Measurements from ENCODE around the gene ZNF296.

ZNF296 gene

DNA sequence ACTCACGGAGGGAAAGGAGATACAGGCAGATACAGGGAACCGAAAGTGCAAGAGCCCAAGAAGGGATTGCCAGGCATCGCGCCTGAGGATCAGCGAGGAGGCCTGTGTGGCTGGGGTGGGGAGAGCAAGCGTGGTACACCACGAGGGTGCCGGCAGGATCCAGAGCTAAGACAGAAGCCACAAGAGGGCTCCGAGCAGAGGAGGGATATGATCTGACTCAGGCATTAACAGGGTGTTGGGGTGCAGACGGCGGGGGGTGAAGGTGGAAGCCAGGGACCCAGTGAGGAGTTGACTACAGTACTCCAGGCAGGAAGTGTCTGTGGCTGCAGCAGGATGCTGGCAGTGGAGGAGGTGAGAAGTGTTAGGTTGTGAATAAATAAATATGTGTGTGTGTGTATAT is 11.3 kb upstream of the ZNF296 start:
- in situ Hi-C loops (cut with MboI; ENCODE audit: low sequenced_read_pairs), result no loop called here

- in situ Hi-C loops (cut with MboI; ENCODE audit: low sequenced_read_pairs), result no loop called here
Observed at GRCh38 chr19:45086480-45086879, 10.2 kb upstream of the ZNF296 start.

- in situ Hi-C loops (cut with MboI; ENCODE audit: low sequenced_read_pairs), result no loop called here
Observed at GRCh38 chr19:45082170-45082569, 5.9 kb upstream of the ZNF296 start.

DNA sequence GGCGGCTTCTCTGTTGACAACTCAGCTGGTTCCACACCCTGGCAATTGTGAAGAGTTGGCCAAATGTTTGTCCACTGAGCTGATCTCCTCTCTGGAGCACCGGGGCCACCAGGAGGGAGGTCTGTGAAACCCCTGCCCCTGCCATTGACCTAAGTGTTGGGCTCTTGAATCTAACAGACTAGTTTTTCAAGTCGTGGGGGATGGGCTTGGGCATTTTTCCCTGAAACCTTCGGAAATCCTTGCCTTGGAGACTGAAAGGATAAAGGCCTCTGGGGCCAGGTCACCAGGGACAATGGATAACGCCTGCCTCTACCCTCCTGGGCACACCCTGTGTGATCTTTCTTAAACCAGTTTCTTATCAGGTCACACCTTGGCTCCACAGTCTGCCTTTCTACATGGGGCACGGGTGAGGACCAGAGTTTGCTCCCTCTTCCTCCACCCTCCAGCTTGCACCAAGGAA is 3.7 kb upstream of the ZNF296 start:
- in situ Hi-C loops (cut with MboI; ENCODE audit: low sequenced_read_pairs), result no loop called here

DNA sequence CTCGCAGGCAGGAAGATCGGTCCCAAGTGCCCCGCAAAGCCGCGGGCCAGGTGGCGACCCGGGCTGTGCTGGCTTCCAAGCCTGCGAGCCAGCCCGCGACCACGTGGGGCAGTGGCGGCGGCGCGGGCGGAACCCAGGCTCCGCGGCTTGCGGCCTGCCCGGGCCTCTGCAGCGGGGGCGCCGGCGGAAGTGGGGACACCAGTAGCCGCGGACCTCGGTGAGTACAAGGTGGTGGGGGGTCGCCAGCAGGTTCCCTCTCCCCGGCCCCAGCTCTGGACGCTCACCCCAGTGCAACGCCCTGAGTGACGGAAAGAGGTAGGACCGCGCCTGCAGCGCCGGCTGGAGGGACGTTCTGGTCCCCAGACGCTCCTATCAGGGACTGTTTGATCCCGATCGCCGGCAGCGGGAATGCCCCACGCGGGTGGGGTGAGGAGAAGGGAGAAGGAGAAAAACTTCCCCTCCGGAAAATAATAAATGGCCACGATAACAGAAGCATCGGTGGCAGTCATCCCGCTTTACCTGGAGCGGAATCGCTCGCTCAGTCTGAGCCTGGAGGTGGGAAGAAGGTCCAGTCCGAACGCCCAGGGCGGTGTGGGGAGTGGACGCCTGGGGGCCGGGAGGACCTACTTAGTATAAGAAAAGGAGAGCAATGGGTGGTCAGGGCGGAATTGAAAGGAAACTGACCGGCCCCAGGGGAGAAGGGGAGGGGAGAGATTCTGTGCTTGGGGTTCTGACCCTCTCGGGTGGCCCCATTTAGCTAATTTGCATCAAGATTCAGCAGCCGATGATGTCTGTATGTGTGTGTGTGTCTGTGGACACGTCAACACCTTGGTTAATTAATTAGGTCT is 3.0 kb upstream of the ZNF296 start, which contains the start of gene GEMIN7:
GEMIN7 (plus strand) TSS at position 198 of the 848 bp plus-strand sequence. CDS start 10,855 bp downstream, outside the sequence.
- in situ Hi-C loops (cut with MboI; ENCODE audit: low sequenced_read_pairs), result no loop called here

DNA sequence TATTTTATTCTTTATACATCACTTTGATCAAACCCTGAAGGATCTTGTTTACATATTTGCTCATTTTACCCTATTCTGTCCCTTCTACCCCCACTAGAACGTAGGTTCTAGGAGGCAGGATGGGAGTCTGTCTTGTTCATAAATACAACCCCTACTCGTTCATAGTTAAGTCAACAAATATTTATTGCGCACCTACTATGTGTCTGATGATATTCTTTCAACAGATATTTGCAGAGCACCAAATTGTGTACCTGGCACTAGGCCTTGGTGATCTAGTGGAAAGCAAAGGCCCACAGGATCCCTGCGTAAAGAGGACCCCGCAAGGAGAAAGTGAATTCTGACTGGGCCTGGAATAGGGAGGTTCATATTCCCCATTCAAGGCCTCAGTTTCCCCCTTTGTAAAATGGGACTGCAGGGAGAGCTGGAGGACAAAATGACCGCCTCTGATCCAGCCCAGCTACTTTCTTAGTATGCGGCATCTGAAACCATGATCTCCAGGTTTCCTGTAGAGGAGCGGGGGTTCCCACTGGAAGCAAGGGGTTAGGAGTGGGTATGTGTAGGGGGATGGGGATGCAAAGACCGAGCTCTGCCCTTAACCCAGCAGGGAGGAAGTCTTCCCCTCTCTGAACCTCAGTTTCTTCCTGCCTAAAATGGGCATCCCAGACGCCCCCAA is 2.2 kb upstream of the ZNF296 start:
- in situ Hi-C loops (cut with MboI; ENCODE audit: low sequenced_read_pairs), result no loop called here

GRCh38 chr19:45076851-45077730 is 813 bp upstream of the ZNF296 start:
- in situ Hi-C loops (cut with MboI; ENCODE audit: low sequenced_read_pairs), result no loop called here

GRCh38 chr19:45075301-45076028 is 813 bp downstream of the ZNF296 start:
- in situ Hi-C loops (cut with MboI; ENCODE audit: low sequenced_read_pairs), result no loop called here

- in situ Hi-C loops (cut with MboI; ENCODE audit: low sequenced_read_pairs), result no loop called here
Observed at GRCh38 chr19:45074744-45075300, 1.5 kb downstream of the ZNF296 start.

DNA sequence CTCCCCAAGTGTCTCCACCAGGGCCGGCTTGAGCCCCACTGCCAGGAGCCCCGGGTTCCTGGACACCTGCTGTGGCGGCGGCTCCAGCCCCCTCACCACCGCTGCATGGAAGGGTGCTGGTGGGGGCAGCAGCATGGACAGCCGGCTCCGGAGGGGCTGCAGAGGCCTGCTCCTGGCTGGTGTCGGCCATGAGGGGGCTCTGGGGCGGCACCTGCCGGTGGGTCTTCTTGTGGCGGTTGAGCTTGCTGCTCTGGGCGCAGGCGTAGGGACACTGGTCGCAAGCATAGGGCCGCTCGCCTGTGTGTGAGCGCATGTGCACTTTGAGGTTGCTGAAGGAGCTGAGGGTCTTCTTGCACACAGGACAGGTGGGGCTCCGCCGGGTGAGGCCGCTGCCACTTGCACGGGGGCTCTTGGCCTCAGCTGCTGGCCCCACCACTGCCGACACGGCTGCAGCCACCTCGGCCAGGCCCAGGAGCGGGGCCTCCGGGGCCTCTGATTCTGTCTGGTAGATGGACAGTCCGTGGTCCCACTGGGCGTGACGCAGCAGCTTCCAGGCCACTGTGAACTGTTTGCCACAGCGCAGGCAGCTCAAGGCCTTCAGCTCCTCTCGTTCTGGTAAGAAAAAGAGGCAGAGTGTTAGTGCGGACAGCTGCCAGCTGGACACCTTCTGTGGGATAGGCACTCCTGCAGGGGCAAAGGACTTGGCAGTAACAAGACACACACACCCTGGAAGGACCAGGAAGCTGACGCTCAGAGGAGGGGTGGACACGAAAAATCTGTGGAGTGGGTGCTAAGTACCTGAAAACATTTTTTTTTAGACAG is 4.1 kb downstream of the ZNF296 start:
- in situ Hi-C loops (cut with MboI; ENCODE audit: low sequenced_read_pairs), result no loop called here

- in situ Hi-C loops (cut with MboI; ENCODE audit: low sequenced_read_pairs), result no loop called here
Observed at GRCh38 chr19:45071545-45071938, 4.7 kb downstream of the ZNF296 start.

DNA sequence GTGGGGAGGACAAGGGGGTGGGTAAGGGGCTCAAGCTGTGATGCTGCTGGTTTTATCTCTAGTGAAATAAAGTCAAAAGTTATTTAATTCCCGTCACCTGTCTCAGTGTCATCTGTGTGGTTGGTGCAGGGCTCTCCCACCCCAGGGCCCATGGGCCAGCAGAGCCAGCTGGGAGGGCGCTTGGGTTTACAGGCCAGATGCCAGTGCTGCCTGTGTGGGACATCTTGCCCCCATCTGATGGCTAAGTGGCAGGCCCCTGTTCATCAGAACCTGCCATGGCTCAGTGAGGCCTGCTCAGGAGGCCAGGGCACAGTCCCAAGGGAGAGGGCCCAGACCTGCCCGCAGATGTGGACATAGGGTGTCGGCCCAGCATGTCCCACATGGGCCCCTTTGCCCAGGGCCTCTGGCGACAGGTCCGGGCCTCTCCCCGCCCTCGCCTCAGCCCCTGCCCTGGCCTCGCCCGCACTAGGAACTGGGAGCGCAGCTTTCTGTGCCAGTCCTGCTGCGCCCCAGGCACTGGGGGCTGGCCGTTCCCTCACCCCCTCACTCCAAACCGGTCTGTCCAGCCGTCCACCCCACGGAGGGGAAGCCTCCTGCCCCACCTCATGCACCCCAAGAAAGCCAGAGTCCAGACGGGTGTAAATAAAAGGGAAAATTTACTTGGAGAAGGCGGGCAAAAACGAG is 5.3 kb downstream of the ZNF296 start:
- in situ Hi-C loops (cut with MboI; ENCODE audit: low sequenced_read_pairs), result no loop called here

GRCh38 chr19:45070214-45070613 is 6.1 kb downstream of the ZNF296 start:
- in situ Hi-C loops (cut with MboI; ENCODE audit: low sequenced_read_pairs), result no loop called here

DNA sequence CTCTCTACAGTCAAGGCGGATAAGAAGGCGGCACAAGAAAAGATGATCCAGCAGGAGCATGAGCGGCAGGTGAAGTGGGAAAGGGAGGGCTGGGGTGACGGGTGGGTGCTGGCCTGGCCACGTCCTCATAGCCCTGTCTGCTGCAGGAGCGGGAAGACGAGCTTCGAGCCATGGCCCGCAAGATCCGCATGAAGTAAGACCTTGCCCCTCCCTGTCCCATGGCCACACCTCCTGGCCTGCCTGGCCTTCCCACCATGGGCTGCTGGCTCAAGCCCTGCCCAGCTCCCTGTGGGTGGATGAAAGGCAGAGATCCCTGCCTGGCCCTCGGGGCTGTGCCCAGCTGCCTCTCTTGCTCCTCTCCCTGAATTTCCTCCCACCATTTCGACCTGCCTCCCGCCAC is 7.2 kb downstream of the ZNF296 start:
- in situ Hi-C loops (cut with MboI; ENCODE audit: low sequenced_read_pairs), result no loop called here

DNA sequence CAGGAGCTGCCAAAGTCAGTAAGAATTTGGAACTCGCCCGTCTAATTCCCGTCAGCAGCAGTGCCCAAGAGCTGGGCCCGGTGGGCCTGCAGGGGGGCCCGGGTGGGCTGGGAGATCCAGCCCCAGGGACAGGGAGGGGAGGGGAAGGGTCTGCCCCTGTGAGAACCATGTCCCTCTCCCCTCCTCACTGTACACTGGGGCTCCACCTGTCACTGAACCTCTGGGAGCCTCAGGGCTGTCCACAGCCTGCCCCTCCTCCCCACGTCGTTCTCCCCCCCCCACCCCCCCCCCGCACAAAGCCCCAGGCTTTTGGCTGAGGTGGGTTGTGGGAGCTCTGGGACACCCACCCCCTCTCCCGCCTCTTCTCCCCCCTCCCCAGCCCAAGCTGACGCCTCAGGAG is 8.2 kb downstream of the ZNF296 start:
- in situ Hi-C loops (cut with MboI; ENCODE audit: low sequenced_read_pairs), result no loop called here

- in situ Hi-C loops (cut with MboI; ENCODE audit: low sequenced_read_pairs), result no loop called here
Observed at GRCh38 chr19:45066921-45067661, 9.2 kb downstream of the ZNF296 start.

GRCh38 chr19:45063851-45064801 is 12.2 kb downstream of the ZNF296 start:
- in situ Hi-C loops (cut with MboI; ENCODE audit: low sequenced_read_pairs), result no loop called here

All from HL-60/S4 (cell line).